ENCODE measurements around the gene CDKL4.
"Not testable (repeated sequence)": the region's sequence is repeated elsewhere in the genome, so short reads cannot be mapped to it uniquely, and the experiment has no call there.

Gene CDKL4

GRCh38 chr2:39179974-39180960 lies 63.5 kb downstream of the CDKL4 start:
- DNase-seq = no peak

DNA sequence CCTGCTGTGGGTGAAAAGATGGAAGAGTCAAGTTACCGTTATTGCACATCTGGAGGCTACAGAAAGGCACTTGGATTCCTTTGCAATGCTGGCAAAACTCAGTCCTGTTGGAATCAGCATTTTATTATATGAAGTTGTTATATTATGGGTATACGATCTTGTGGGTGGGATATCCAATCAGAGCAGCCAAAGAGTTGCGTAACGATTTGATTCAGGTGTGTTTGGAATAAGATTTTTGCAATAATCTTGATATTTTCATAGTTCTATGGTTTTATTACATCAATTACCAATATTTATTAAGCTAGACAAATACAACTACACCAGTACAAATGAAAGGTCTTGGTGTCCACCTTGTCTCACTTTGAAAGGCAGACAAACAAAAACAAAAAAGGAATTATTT lies 65.0 kb downstream of the CDKL4 start:
- DNase-seq = no peak

DNA sequence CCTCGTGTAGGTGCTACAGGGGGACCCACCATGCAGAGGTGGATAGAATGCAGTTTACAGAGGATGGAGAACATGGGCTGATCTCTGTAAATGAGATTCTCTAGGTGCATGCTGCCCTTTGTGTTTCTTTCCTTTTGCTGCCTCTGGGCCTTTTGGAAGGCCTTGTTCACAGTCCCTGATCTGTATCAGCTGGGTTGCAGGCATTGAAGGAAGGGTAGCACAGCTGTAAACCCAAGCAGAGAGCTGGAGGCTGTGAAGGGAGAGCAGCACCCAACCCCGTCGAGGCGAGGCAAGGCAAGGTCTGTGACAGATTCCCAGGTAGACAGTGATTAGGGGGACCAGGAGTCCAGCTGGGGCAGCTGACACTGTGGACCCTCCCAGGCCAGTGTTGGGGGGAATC lies 66.8 kb downstream of the CDKL4 start:
- DNase-seq = no peak

DNA sequence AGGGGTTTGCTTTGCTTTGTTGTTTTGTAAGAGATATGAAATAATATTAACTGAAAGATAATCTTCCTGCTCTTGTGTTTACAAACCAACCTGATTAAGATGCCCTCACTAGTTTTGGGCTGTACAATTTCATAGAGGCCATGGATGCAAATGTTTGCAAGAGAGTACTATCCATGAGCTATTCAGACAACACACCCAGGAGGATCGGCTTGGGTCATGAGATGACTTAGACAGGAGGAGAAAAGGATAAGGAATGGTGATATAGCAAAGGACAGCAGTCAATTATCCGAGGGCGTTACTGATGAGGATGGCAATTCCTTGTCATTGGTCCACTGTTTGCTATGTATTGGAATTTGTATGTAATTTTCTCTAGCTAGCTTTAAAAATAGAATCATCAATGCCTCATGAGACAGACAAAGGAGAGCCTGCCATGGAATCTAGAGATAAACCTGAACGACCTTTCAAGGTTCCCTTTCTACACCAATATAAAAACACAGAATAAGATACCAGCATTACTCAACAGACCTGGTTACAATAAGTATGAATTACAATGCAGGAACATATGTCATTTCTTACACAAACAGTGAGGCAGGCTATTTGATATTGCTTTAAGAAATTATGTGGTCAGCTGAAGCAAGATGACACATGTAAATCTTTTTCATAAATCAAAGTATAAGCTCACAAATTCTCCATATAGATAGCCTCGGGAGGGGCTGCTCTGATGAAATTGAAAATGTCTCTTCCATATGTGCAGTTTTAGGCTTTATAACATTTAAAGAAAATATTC lies 68.6 kb downstream of the CDKL4 start:
- DNase-seq = no peak

GRCh38 chr2:39174022-39174421 lies 69.7 kb downstream of the CDKL4 start:
- DNase-seq = no peak

- not testable (repeated sequence) for DNase-seq
Observed at GRCh38 chr2:39172047-39172706, 71.6 kb downstream of the CDKL4 start.

DNA sequence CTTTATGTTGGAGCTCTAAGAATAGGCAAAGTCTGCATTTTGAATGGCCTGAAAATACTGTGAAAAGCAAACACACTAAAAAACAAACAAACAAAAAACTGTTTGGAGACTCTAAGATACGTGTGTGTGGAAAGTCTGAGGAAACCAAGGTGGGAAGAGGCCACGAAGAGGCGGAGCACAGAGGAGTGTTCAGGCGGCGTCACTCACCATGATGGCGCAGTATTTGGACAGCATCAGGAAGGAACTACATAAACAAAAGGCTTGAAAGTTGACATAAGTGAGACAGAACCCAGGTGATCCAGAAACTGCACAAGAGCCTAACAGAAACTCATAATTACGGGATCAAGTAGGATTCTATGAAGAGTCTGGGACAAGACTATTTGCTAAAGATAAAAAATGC lies 72.1 kb downstream of the CDKL4 start:
- no peak for DNase-seq

DNA sequence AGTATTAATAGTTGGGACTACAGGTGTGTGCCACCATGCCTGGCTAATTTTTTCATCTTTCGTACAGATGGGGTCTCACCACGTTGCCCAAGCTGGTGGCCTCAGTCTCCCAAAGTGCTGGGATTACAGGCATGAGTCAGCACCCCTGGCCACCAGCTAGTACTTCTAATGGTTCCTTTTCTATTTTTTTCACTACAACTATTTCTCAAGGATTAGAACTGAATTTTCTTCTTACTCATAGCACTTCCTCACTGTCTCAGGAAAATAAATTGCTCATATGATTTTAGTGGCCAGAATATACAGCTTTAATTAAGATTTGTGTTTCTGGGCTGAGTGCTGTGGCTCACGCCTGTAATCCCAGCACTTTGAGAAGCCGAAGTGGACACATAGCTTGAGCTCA lies 79.7 kb downstream of the CDKL4 start:
- DNase-seq = no peak

- no peak for DNase-seq
Observed at GRCh38 chr2:39160982-39161381, 82.8 kb downstream of the CDKL4 start.

- DNase-seq = no peak
Observed at GRCh38 chr2:39159283-39159682, 84.5 kb downstream of the CDKL4 start.

- DNase-seq = no peak
Observed at GRCh38 chr2:39158351-39158750, 85.4 kb downstream of the CDKL4 start.

DNA sequence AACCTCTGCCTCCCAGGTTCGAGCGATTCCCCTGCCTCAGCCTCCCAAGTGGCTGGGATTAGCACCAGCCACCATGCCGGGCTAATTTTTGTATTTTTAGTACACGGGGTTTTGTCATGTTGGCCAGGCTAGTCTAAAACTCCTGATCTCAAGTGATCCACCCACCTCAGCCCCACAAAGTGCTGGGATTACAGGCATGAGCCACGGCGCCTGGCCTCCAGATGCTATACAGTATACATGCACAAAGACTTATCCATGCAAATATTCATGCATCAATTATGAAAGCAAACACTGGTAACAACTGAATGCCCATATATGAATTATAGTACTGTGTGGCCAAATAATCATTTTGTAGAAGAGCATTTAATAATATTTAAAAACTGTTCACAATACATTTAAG lies 86.9 kb downstream of the CDKL4 start:
- no peak for DNase-seq

DNA sequence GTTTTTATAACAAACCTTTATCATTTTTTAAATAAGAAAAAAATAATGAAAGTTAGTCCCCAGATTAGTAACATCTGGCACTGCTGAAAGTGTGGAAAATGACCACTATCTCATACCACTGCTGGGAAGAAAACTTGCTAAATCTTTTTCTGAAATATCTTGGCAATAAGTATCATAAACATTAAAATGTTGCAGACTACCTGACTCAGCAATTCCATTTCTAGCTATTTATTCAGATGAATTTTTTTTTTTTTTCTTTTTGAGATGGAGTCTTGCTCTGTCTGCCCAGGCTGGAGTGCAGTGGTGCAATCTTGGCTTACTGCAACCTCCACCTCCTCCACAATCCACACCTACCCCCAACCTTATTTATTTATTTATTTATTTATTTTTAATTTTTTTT lies 87.7 kb downstream of the CDKL4 start:
- no peak for DNase-seq

DNA sequence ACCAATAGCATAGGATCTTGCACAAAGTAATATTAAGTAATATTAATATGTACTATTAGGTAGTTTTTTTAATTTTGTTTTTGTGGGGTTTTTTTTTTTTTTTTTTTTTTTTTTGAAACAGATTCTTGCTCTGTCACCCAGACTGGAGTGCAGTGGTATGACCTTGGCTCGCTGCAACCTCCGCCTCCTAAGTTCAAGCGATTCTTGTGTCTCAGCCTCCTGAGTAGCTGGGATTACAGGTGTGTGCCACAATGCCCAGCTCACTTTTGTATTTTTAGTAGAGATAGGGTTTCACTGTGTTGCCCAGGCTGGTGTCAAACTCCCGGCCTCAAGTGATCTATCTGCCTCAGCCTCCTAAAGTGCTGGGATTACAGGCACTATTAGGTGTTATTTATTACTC lies 88.2 kb downstream of the CDKL4 start:
- not testable (repeated sequence) for DNase-seq

- DNase-seq = no peak
Observed at GRCh38 chr2:39154944-39155343, 88.8 kb downstream of the CDKL4 start.

GRCh38 chr2:39153312-39153711 lies 90.5 kb downstream of the CDKL4 start:
- no peak for DNase-seq

DNA sequence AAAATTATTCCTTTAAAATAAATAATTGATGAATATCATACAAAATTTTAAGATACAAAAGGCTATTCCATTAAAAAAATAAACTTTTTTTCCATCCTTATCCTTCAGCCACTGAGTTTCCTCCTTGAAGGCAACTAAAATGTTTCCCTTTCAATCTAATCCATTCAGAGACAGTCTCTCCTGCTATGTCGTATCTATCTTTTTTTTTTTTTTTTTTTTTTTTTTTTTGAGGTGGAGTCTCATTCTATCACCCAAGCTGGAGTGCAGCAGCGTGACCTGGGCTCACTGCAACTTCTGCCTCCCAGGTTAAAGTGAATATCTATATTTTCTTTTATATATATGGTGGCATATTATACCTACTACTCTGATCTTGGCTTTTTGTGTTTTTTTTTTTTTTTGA lies 91.3 kb downstream of the CDKL4 start:
- DNase-seq = no peak

DNA sequence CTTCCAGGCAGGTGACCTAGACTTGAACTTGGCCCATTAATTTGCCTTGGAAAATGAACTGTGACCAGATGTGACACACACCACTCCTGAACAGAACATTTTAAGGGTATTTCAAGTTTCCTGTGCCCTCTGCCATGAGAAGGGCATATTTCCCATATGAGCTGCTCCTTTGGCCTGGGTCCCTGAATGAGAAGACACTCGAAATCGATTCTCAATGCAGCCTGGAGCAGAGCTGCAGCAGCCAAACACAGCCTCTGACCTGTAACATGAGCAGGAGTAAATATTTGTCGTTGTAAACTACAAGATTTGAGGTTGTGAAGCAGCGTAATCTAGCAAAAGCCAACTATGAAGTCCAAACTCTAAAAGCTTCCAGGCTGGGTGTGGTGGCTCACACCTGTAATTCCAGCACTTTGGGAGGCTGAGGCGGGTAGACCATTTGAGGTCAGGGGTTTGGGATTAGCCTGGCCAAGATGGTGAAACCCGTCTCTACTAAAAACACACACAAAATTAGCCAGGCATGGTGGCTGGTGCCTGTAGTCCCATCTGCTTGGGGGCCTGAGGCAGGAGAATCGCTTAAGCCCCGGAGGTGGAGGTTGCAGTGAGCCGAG lies 92.8 kb downstream of the CDKL4 start:
- no peak for DNase-seq

- DNase-seq = no peak
Observed at GRCh38 chr2:39150102-39150562, 93.6 kb downstream of the CDKL4 start.

GRCh38 chr2:39146630-39147029 lies 97.1 kb downstream of the CDKL4 start:
- DNase-seq = no peak

GRCh38 chr2:39145906-39146421 lies 97.8 kb downstream of the CDKL4 start:
- DNase-seq = no peak

Measured in amygdala (tissue), 56 donors.